HS-27A (cell line): ENCODE results near the gene RCAN2.

Source experiments
- DNase-seq: peaks from one replicate; pipeline ENCODE4 v3.0.0-alpha.2; 2012; ENCODE audit warnings: low read depth, missing footprints

The RCAN2 gene

DNA sequence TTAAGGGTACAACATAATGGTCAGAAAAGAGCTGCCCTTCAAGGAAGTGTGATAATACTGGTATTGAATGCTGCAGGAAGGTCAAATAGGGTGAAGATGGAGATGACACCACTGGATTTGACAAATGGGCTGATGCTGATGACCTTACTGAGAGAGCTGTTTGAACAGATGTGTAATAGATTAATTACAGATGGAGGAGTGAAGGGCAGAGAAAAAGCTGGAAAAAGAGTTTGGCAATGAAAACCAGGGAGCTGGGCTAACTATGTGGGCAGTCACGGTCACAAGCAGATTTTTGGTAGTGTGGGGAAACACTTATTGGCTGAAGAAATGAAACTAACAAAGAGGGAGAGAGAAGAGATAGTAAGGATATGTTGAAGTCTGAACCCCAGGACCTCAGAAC lies 236.9 kb downstream of the RCAN2 start:
- DNase-seq = no peak

DNA sequence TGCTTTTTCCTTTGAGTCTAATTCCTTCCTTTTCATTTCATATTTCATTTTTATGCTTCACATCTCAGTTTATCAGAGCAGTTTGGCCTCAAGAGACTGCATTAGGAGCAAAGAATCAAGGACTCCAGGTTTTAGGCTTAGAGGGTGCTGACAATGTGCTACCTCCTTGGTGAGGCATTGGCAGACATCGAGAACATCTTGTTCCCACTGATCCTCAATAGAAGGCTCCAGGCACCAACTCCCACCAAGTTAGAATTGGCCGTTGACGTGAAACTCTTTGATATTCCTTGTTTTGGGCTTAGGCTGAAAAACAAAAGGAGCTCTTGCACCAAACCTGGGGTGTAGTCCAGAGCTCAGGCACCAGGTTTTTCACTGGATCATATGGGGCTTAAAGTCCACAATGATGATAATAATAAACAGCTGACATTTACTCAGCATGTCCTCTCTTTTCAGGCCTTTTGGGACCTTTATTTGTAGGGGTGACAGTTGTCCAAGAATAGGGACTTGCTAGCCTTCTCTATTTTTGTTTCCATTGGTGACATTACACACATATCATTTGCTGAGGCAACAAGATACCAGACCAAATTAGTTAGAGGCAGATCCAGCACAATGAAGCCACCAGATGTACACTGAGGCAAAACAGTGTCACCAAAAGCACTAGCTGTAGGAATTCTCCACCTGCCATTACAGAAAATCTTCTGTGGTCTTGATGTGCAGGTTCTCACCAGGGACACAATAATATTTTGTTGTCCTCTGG lies 239.5 kb downstream of the RCAN2 start:
- DNase-seq = no peak

DNA sequence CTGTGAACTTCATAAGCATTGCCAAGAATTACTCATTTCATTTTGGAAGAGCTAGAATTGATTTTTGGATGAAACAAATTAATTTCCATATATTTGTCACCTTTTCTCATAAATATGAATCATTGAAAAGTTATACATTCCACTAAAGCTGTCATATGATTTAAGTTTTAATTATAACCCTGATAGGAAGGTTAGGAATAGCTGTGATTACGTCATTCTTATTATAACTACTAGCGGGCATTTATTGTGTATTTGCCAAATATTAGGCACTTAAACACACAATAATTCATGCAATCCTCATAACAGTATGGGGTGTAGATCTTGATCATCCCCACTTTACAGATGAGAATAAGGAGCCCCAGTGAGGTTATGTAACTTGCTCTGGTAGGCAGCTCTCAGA lies 243.1 kb downstream of the RCAN2 start:
- DNase-seq = no peak

GRCh38 chr6:46246727-46247126 lies 244.5 kb downstream of the RCAN2 start:
- no peak for DNase-seq

DNA sequence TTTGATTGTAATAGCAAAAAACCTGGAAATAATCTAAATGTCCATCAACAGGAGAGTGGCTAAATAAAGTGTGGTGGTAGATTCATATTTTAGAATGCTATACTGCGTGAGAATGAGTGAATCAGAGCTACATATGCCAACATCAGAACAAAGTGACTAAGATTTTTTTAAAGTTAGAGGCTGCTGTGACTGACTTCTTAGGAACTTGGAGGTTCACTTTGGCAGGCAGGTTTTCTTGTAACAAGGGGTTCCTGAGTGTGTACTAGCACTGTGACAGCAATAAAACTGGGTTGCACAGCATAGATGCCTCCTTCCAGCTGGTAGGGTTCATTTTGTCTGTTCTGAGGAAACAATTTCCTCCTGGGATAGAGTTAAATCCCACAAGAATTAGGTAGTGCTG lies 245.2 kb downstream of the RCAN2 start:
- no peak for DNase-seq

DNA sequence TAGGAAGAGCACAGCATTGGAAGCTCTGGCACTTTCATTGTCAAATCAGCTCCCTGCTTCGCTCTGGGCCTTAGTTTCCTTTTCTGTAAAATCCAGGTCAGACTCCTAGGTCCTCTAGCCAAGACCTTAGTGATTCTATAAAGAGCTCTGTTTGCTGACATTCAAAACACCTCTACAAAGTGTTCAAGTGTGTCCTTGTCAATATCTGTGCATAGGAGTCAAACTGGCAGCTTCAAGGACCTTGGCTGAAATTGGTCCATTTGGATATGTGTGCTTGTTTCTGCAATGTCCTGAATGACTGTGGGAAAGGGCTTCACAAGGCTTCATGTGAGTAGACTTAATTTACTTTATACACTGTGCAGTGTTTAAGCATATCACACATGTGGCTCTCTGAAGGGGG lies 246.6 kb downstream of the RCAN2 start:
- no peak for DNase-seq

DNA sequence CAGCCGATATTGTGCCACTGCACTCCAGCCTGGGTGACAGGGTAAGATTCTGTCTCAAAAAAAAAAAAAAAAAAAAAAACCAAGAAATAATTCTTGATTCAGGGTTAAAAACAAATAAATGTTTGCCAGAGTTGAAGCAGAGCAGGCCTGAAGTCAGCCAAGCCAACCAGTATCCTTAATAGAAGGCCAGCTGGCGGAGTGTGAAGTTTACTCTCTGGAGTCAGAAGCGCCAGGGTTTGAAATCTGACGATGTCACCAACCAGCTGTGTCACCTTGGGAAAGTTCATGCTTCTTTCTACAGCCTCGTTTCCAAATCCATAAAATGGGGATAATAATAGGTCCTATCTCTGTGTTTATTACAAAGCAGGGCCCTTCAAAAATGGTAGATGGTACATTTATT lies 247.5 kb downstream of the RCAN2 start:
- DNase-seq = no peak

DNA sequence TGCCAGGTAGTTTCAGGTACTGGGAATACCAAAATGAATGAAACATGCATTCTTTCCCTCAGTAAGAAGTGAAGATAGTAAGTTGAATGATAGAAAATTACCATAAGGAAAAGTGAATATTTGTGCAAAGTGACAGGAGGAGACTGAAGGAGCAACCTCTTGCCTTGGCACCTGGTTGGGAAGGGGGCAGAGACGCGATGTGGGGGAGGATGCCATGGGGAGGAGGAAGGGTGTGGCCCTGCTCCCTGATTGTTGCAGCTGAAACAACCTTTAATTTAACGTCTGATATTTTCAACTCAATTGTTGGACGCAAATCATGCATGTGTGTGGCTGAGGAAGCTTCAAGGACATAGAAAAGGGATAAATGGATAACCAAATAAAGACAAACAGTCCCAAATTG lies 248.3 kb downstream of the RCAN2 start:
- DNase-seq = no peak

- no peak for DNase-seq
Measured at GRCh38 chr6:46240866-46241565, 250.2 kb downstream of the RCAN2 start.

GRCh38 chr6:46236752-46237151 lies 254.5 kb downstream of the RCAN2 start:
- no peak for DNase-seq

GRCh38 chr6:46235242-46235641 lies 256.0 kb downstream of the RCAN2 start:
- no peak for DNase-seq

DNA sequence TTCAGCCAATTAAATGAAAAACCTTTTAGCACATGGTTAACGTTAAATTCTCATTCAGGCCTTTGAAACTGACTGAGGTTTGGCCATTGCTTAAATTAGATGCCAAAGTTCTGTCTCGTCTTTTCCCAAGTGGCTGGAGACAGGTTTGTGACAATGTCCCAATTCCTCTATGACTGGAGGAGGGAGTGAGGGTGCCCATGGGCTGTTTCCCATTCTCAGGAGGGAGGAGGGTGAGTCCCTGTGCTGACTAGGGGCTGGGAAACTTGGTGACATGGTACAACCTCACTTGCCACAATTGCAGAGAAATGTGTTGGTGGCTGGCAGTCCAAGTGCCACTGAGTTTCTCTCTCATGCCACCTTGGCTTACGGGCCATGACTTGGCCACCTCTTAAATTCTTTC lies 256.5 kb downstream of the RCAN2 start:
- no peak for DNase-seq

GRCh38 chr6:46234156-46234556 lies 257.1 kb downstream of the RCAN2 start:
- DNase-seq = no peak

DNA sequence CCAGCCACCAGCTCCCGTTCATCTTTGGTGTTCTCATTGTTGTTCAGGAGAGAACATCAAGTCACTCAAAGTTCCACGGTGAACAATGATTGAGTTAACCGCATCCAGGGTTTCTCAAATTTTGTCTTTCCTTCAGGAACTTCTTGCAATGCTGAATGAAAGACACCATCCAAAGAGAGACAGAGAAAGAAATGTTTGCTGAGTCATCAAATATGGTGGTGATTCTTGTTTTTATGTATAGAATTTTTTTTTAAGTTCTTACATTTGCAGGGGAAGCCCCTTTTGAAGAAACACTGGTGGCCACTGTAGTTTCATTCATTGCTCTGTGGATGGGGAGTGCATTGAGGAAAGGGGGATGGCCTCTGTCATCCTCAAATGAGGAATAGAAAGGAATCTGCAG lies 258.1 kb downstream of the RCAN2 start:
- DNase-seq = no peak

GRCh38 chr6:46222286-46222685 lies 269.0 kb downstream of the RCAN2 start:
- no peak for DNase-seq

- no peak for DNase-seq
Measured at GRCh38 chr6:46221222-46221793, 269.9 kb downstream of the RCAN2 start.

GRCh38 chr6:46220352-46221221 lies 270.7 kb downstream of the RCAN2 start:
- no peak for DNase-seq

GRCh38 chr6:46219661-46220060 lies 271.6 kb downstream of the RCAN2 start:
- DNase-seq = no peak

GRCh38 chr6:46218457-46218856 lies 272.8 kb downstream of the RCAN2 start:
- DNase-seq = no peak

DNA sequence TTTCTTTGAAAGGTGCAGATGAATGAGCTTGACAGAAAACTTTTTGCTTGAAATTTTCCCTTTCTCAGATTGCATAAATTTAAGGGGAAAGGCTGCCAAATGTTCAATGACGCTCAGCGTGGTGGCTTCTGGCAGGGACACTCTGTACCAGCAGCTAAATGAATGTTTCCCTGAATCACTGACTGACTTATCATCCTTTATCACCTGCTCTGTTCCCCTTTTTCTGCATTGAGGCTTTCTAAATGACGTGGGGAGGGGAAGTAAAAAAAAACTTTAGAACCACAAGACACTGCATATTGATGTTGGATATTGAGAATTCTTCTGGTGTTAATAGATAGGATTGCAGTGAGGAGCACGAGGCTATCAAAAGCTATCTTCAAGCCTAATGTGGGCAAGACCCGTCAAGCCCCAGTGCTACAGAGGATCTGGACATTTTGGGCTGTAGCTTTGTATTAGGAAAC lies 273.5 kb downstream of the RCAN2 start:
- no peak for DNase-seq

DNA sequence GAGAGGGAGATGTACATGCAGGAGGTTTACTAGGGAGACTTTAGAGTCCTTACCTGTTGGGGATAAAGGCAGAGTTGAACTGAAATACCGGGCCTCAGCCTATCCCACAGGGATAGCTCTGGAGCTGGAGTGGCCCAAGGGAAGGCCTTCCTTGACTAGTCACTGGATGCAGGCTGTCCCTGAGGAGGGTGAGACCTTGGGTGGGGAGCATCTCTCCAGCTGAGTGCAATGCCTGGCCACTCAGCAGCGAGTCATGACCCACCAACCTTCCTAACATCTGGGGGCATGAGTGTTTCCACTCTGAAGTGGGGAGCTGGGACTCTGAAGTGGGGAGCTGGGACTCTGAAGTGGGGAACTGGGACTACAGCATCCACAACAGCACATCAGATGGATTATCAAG lies 274.4 kb downstream of the RCAN2 start:
- no peak for DNase-seq

DNA sequence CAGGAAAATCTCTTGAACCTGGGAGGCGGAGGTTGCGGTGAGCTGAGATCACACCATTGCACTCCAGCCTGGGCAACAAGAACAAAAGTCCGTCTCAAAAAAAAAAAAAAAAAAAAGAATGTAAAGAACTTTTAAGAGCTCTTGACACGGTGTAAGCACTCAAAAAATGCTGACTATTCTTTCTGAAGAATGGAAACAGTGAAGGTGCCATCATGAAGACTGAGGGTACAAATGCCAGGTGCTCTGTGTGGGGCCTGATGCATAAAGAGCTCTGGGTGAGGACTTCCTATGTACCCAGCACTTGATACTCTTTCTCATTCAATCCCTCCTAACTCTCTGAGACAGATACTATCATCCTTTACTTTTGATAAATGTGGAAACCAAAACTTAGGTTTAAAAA lies 275.5 kb downstream of the RCAN2 start:
- DNase-seq = no peak
